WTC11 (cell line): ENCODE results near the gene MVK. TPM values are rescaled to one million over a fixed set of nuclear protein-coding genes. Genes with fewer than 3 reads are reported as not detected.

ENCODE experiments used
- ATAC-seq: fragments of 200-7000 bp; cut with Tn5 transposase; 2 replicates; pipeline ENCODE4 v1.10.0; 2021; ENCODE audit warnings: mild to moderate bottlenecking, moderate library complexity
- CTCF ChIA-PET: fragments of 300-600 bp; sonication (Branson Sonifier 250); formaldehyde crosslinking; loops from one replicate; lab custom pipeline; 2021; ENCODE audit warnings: antibody characterized with exemption; lab: Charles Lee
- POLR2A ChIA-PET: fragments of 350-600 bp; sonication (Branson Sonifier 250); formaldehyde crosslinking; loops from one replicate; lab custom pipeline; 2021; ENCODE audit warnings: antibody characterized with exemption; lab: Charles Lee
- DNase-seq: peaks from one replicate; pipeline ENCODE4 v3.0.0; 2021; ENCODE audit warnings: low spot score
- H3K27ac Mint-ChIP-seq: 2 replicates; pipeline ENCODE4 v1.8.0; 2021; ENCODE audit warnings: mixed read lengths
- H3K27me3 Mint-ChIP-seq: 2 replicates; pipeline ENCODE4 v1.8.0; 2021; ENCODE audit warnings: low read depth, mild to moderate bottlenecking, moderate library complexity, mixed read lengths
- H3K36me3 Mint-ChIP-seq: 2 replicates; pipeline ENCODE4 v1.8.0; 2021; ENCODE audit warnings: mixed read lengths
- H3K4me1 Mint-ChIP-seq: 2 replicates; pipeline ENCODE4 v1.8.0; 2022; ENCODE audit warnings: mixed read lengths
- H3K4me3 Mint-ChIP-seq: 2 replicates; pipeline ENCODE4 v1.8.0; 2021; ENCODE audit warnings: mild to moderate bottlenecking, moderate library complexity, mixed read lengths
- H3K9me3 Mint-ChIP-seq: 2 replicates; pipeline ENCODE4 v1.8.0; 2021; ENCODE audit warnings: mixed read lengths
- ATF3 ChIP-seq: sonication (generic); formaldehyde crosslinking; conservative IDR thresholded peaks from 2 replicates; pipeline ENCODE4 v1.8.1; 2022; ENCODE audit warnings: mild to moderate bottlenecking, missing genetic modification reagents
- ESRRA ChIP-seq: sonication (generic); formaldehyde crosslinking; IDR thresholded peaks from 2 replicates; pipeline ENCODE4 v1.8.1; 2022; ENCODE audit warnings: mild to moderate bottlenecking, missing genetic modification reagents, borderline replicate concordance
- GABPB1 ChIP-seq: sonication (generic); formaldehyde crosslinking; IDR thresholded peaks from 2 replicates; pipeline ENCODE4 v1.8.1; 2023; ENCODE audit warnings: mild to moderate bottlenecking, missing genetic modification reagents
- HMGXB4 ChIP-seq: sonication (generic); formaldehyde crosslinking; IDR thresholded peaks from 2 replicates; pipeline ENCODE4 v1.8.1; 2023; ENCODE audit warnings: mild to moderate bottlenecking, moderate library complexity, missing genetic modification reagents
- MLX ChIP-seq: sonication (generic); formaldehyde crosslinking; IDR thresholded peaks from 2 replicates; pipeline ENCODE4 v1.8.1; 2023; ENCODE audit warnings: mild to moderate bottlenecking, missing genetic modification reagents, moderate library complexity
- NR1H2 ChIP-seq: sonication (generic); formaldehyde crosslinking; IDR thresholded peaks from 2 replicates; pipeline ENCODE4 v1.9.0; 2021; ENCODE audit warnings: mild to moderate bottlenecking, moderate library complexity, missing genetic modification reagents
- NR2C2 ChIP-seq: sonication (generic); formaldehyde crosslinking; IDR thresholded peaks from 2 replicates; pipeline ENCODE4 v1.8.0; 2022; ENCODE audit warnings: mild to moderate bottlenecking, missing genetic modification reagents
- PREB ChIP-seq: sonication (generic); formaldehyde crosslinking; IDR thresholded peaks from 2 replicates; pipeline ENCODE4 v1.8.1; 2022; ENCODE audit warnings: mild to moderate bottlenecking, missing genetic modification reagents, moderate library complexity, borderline replicate concordance
- PRRX2 ChIP-seq: fragments of 250-450 bp; sonication (Bioruptor Pico); IDR thresholded peaks from 2 replicates; pipeline ENCODE4 v1.8.0; 2021; ENCODE audit warnings: mild to moderate bottlenecking
- SP1 ChIP-seq: sonication (generic); formaldehyde crosslinking; conservative IDR thresholded peaks from 2 replicates; pipeline ENCODE4 v1.8.1; 2022; ENCODE audit warnings: missing genetic modification reagents
- STAT6 ChIP-seq: sonication (generic); formaldehyde crosslinking; conservative IDR thresholded peaks from 2 replicates; pipeline ENCODE4 v1.8.1; 2023; ENCODE audit warnings: mild to moderate bottlenecking, low read depth, missing genetic modification reagents, moderate library complexity
- TCF7 ChIP-seq: sonication (generic); formaldehyde crosslinking; IDR thresholded peaks from 2 replicates; pipeline ENCODE4 v1.8.0; 2022; ENCODE audit warnings: mild to moderate bottlenecking, low read depth, missing genetic modification reagents, moderate library complexity
- ZBTB21 ChIP-seq: sonication (generic); formaldehyde crosslinking; IDR thresholded peaks from 2 replicates; pipeline ENCODE4 v1.8.1; 2023; ENCODE audit warnings: mild to moderate bottlenecking, missing genetic modification reagents, borderline replicate concordance
- ZNF138 ChIP-seq: sonication (generic); formaldehyde crosslinking; conservative IDR thresholded peaks from 2 replicates; pipeline ENCODE4 v1.8.1; 2022; ENCODE audit warnings: mild to moderate bottlenecking, moderate library complexity, missing genetic modification reagents
- ZNF281 ChIP-seq: sonication (generic); formaldehyde crosslinking; IDR thresholded peaks from 2 replicates; pipeline ENCODE4 v1.8.0; 2023; ENCODE audit warnings: mild to moderate bottlenecking, missing genetic modification reagents
- ZNF396 ChIP-seq: fragments of 250-450 bp; sonication (Bioruptor Pico); IDR thresholded peaks from 2 replicates; pipeline ENCODE4 v1.8.0; 2021; ENCODE audit warnings: mild to moderate bottlenecking, moderate library complexity, borderline replicate concordance
- ZNF423 ChIP-seq: fragments of 250-450 bp; sonication (Bioruptor Pico); IDR thresholded peaks from 2 replicates; pipeline ENCODE4 v2.1.2; 2022; ENCODE audit warnings: mild to moderate bottlenecking, moderate library complexity
- ZNF671 ChIP-seq: fragments of 250-450 bp; sonication (Bioruptor Pico); IDR thresholded peaks from 2 replicates; pipeline ENCODE4 v1.8.0; 2021; ENCODE audit warnings: mild to moderate bottlenecking
- total RNA-seq: library from RNA; stranded (reverse); gene quantifications from 3 replicates; pipeline ENCODE4 v1.2.3, GENCODE V29; 2021

The MVK gene
- total RNA-seq, 1 experiment from 2014 or later: 13.2 TPM

- no peak for ATAC-seq
- Mint-ChIP-seq H3K27ac (no peak overlapping the region), H3K4me1 (peaks cover 15% of the 10 kb centered on the region), H3K36me3 (no peaks in the 10 kb centered on the region), H3K27me3 (no peaks in the 10 kb centered on the region), H3K4me3 (no peak overlapping the region), H3K9me3 (no peaks in the 10 kb centered on the region)
- POLR2A ChIA-PET: no interaction called here
- TF ChIP-seq ZNF423 (CRISPR knock-in tag) (no peak), ESRRA (CRISPR knock-in tag) (no peak), NR2C2 (CRISPR knock-in tag) (no peak), NR1H2 (CRISPR knock-in tag) (no peak), TCF7 (no peak)
- DNase-seq: no peak
- CTCF ChIA-PET: interaction anchor here (0.7 to 1.4 kb wide), 5 partner anchors 76 to 180 kb away, joined by 3 to 4 read pairs (median 3); no protein-coding TSS in a partner anchor
Measured at GRCh38 chr12:109594556-109595317, 21.1 kb downstream of the MVK start.

GRCh38 chr12:109595321-109595902 lies 21.8 kb downstream of the MVK start:
- CTCF ChIA-PET: interaction anchor here (0.7 to 1.4 kb wide), 4 partner anchors 76 to 180 kb away, joined by 3 to 4 read pairs (median 3); no protein-coding TSS in a partner anchor

More at GRCh38 chr12:109595321-109595902, 21.8 kb downstream of the MVK start:
- no peak for TF ChIP-seq HMGXB4 (CRISPR knock-in tag)
- TF ChIP-seq GABPB1 (CRISPR knock-in tag): no peak
- no peak for TF ChIP-seq ZNF423 (CRISPR knock-in tag)
- no peak for TF ChIP-seq ZNF396 (CRISPR knock-in tag)
- TF ChIP-seq ZNF281 (CRISPR knock-in tag): no peak
- TF ChIP-seq MLX: no peak
- no peak for TF ChIP-seq PRRX2
- no peak for TF ChIP-seq SP1
- no peak for TF ChIP-seq PREB (CRISPR knock-in tag)
- no peak for TF ChIP-seq ATF3 (CRISPR knock-in tag)
- TF ChIP-seq ZBTB21: no peak
- TF ChIP-seq ZNF671 (CRISPR knock-in tag): no peak
- no peak for TF ChIP-seq ZNF138
- no peak for TF ChIP-seq STAT6 (CRISPR knock-in tag)
- no peaks in the 10 kb centered on the region for H3K9me3 Mint-ChIP-seq
- DNase-seq (no peak), ATAC-seq (no peak)
- H3K4me1 Mint-ChIP-seq: peaks cover 15% of the 10 kb centered on the region
- POLR2A ChIA-PET: no interaction called here
- H3K27ac Mint-ChIP-seq: no peak overlapping the region
- H3K4me3 Mint-ChIP-seq: no peak overlapping the region
- H3K27me3 Mint-ChIP-seq: no peaks in the 10 kb centered on the region
- H3K36me3 Mint-ChIP-seq: no peaks in the 10 kb centered on the region
